Stimulated activated CD8-positive, alpha-beta memory T cell treated with anti-CD3 and anti-CD28 coated beads, Interleukin-15, amount 100 ng/mL, for 24 hours (primary cell): Measurements from ENCODE around the gene FAM124A.

ENCODE experiments used
- DNase-seq: peaks from one replicate; pipeline ENCODE4 v3.0.0-alpha.2; 2020; ENCODE audit warnings: low read depth

Gene FAM124A, protein sequence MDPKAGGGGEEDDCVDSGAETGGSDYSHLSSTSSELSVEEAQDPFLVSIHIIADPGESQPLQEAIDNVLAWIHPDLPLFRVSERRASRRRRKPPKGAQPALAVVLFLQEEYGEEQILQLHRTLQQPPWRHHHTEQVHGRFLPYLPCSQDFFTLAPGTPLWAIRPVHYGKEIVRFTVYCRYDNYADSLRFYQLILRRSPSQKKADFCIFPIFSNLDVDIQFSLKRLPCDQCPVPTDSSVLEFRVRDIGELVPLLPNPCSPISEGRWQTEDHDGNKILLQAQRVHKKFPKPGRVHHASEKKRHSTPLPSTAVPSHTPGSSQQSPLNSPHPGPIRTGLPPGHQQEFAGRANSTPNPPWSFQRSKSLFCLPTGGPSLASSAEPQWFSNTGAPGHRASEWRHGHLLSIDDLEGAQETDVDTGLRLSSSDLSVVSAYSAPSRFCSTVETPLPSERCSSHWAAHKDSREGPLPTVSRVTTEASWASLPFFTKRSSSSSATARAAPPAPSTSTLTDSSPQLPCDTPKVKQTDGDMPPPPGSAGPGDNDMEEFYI

GRCh38 chr13:51222037-51222685 lies at the start of gene FAM124A:
TSS of gene FAM124A (plus strand) at chr13:51222398. CDS start at chr13:51222502, 104 bp downstream.
- DNase-seq, result peak; percentile 26

DNA sequence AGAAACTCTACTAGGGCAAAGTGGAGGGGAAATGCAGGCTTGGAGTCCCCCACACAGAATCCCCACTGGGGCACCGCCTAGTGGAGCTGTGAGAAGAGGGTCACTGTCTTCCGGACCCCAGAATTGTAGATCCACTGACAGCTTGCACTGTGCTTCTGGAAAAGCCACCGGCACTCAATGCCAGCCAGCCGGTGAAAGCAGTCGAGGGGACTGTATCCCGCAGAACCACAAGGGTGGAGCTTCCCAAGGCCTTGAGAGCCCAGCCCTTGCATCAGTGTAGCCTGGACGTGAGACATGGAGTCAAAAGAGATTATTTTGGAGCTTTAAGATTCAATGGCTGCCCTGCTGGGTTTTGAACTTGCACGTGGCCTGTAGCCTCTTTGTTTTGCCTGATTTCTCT lies 47.2 kb upstream of the FAM124A start:
- DNase-seq, result no peak

DNA sequence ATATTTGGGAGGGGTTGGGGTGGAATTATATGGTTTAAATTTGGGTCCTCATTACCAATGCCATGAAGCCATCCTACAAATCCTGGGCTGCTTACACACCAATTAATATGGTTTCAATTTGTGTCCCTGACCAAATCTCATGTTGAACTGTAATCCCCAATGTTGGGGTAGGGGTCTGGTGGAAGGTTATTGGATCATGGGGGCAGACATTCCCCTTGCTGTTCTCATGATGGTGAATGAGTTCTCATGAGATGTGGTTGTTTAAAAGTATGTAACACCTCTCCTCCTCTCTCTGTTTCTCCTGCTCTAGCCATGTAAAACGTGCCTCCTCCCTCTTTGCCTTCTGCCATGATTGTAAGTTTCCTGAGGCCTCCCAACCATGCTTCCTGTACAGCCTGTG lies 46.6 kb upstream of the FAM124A start:
- DNase-seq, result no peak

- DNase-seq, result no peak
Measured at GRCh38 chr13:51177188-51177587, 45.0 kb upstream of the FAM124A start.

GRCh38 chr13:51178456-51179074 lies 43.6 kb upstream of the FAM124A start:
- no peak for DNase-seq

GRCh38 chr13:51179432-51179971 lies 42.7 kb upstream of the FAM124A start:
- DNase-seq, result no peak

- no peak for DNase-seq
Measured at GRCh38 chr13:51180853-51181511, 41.2 kb upstream of the FAM124A start.

- no peak for DNase-seq
Measured at GRCh38 chr13:51181786-51182383, 40.3 kb upstream of the FAM124A start.

- no peak for DNase-seq
Measured at GRCh38 chr13:51191743-51192142, 30.5 kb upstream of the FAM124A start.

- DNase-seq, result no peak
Measured at GRCh38 chr13:51192348-51192747, 29.9 kb upstream of the FAM124A start.

DNA sequence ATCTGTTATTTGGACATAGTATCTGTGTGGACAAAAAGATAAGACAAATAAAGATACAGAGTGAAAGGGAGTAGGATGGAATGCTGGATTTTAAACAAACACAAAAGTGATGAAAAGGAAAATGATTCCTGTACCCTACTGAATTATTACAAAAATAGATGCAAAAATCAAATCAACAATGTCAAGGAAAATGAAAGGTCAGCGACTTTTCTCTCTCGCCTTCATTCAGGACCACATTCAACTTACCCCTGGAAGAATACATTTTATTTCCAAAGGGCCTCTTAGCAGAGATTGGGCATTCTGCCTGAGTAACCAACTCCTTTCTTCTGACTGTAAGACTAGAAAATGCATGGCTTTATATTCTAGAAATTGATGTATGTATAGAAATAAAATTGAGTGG lies 28.8 kb upstream of the FAM124A start:
- no peak for DNase-seq

- DNase-seq, result no peak
Measured at GRCh38 chr13:51194942-51195341, 27.3 kb upstream of the FAM124A start.

GRCh38 chr13:51201886-51202285 lies 20.3 kb upstream of the FAM124A start:
- DNase-seq, result no peak

- DNase-seq, result no peak
Measured at GRCh38 chr13:51202477-51203046, 19.6 kb upstream of the FAM124A start.

GRCh38 chr13:51206584-51206983 lies 15.6 kb upstream of the FAM124A start:
- DNase-seq, result no peak

- no peak for DNase-seq
Measured at GRCh38 chr13:51207881-51208280, 14.3 kb upstream of the FAM124A start.

- no peak for DNase-seq
Measured at GRCh38 chr13:51208716-51209115, 13.5 kb upstream of the FAM124A start.

- no peak for DNase-seq
Measured at GRCh38 chr13:51211910-51212309, 10.3 kb upstream of the FAM124A start.

DNA sequence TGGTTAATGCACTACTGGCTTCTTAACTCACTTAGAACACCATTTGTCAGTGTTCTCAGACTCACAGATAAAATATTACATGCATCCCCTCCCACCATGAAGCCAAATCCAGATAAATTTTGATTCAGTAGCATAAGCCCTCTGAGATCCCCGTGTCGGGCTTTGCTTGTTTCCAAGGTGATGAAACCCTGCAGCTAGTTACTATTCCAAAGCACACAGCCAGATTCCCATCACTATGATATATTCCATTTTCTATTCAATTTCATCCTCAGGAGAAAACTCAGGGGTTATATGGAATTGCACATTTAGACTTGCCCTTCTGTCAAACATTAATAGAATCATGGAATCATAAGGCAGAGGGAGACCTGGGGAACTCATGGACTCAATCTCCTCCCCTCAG lies 9.4 kb upstream of the FAM124A start:
- no peak for DNase-seq

GRCh38 chr13:51213173-51213728 lies 8.9 kb upstream of the FAM124A start:
- DNase-seq, result no peak

GRCh38 chr13:51218626-51219025 lies 3.6 kb upstream of the FAM124A start:
- DNase-seq, result no peak
